ENCODE measurements around the gene PRKCE. TPM values are rescaled to one million over a fixed set of nuclear protein-coding genes. Genes with fewer than 3 reads are reported as not detected.

The PRKCE gene
- polyA plus RNA-seq, 1 of the 3 experiments (the other 2 are of a cell fraction), result 16.3 TPM

- 100% methylated on average over 2 of the region's 2 CpGs for WGBS (ENCODE audit: low lambda C conversion rate)
- TF ChIP-seq MEF2A (IDR thresholded peaks at IDR 0.05; ENCODE audit: borderline replicate concordance, low read depth) (no peak), CTCF (IDR thresholded peaks at IDR 0.05) (no peak), SMC3 (IDR thresholded peaks at IDR 0.05; ENCODE audit: low read depth, low read length) (no peak), REST (IDR thresholded peaks at IDR 0.05; ENCODE audit: low read depth, low read length) (no peak), TEAD4 (IDR thresholded peaks at IDR 0.05; ENCODE audit: borderline replicate concordance, insufficient read depth) (no peak)
- Histone ChIP-seq H3K4me1 (ENCODE audit: control insufficient read depth in 1 of 2, insufficient read depth in 2 of 2, low read depth in 1 of 2, low read length in 1 of 2) (peaks cover 11 to 12% of the 10 kb centered on the region in 2 experiments; a peak in 3 of 4 replicates), H3K27me3 (ENCODE audit: insufficient read depth) (no peaks in the 10 kb centered on the region), H3K4me3 (ENCODE audit: low read depth in 2 of 2, low read length in 1 of 2) (no peak overlapping the region), H3K9me3 (no peaks in the 10 kb centered on the region), H3K9ac (no peak overlapping the region), H3F3A (replicated peaks; ENCODE audit: insufficient read depth) (peaks cover 6% of the 10 kb centered on the region), H3K4me2 (no peak overlapping the region), H3K9me2 (no peaks in the 10 kb centered on the region), H3K27ac (ENCODE audit: low read depth in 2 of 2, low read length in 1 of 2) (no peak overlapping the region), H3K79me2 (ENCODE audit: insufficient read depth) (no peaks in the 10 kb centered on the region), H4K20me1 (ENCODE audit: insufficient read depth) (no peaks in the 10 kb centered on the region), H2AFZ (ENCODE audit: low read depth) (no peak overlapping the region), H3K36me3 (replicated peaks in 1 of 2; ENCODE audit: control insufficient read depth in 1 of 2, insufficient read depth in 2 of 2, low read length in 1 of 2) (peaks cover 3 to 4% of the 10 kb centered on the region in 2 experiments)
- DNase-seq, result no peak
- POLR2A ChIA-PET, result no interaction called here
- CTCF ChIA-PET, result interaction anchor here (0.9 to 2.8 kb wide), 2 partner anchors 117 to 169 kb away, joined by 3 to 6 read pairs; no protein-coding TSS in a partner anchor
These were observed 528.7 kb downstream of the PRKCE start for GRCh38 chr2:46180189-46180588.

GRCh38 chr2:46181306-46181705 lies 529.8 kb downstream of the PRKCE start:
- peaks cover 5 to 14% of the 10 kb centered on the region in 2 experiments for H3K36me3 ChIP-seq (replicated peaks in 1 of 2; ENCODE audit: control insufficient read depth in 1 of 2, insufficient read depth in 2 of 2, low read length in 1 of 2)
- H3K4me3 ChIP-seq (ENCODE audit: low read depth in 2 of 2, low read length in 1 of 2), result no peak overlapping the region
- H3K79me2 ChIP-seq (ENCODE audit: insufficient read depth), result no peaks in the 10 kb centered on the region
- H3K9ac ChIP-seq, result no peak overlapping the region
- CTCF ChIA-PET, result interaction anchor here (0.8 to 2.8 kb wide), 4 partner anchors 18 to 188 kb away, joined by 3 to 6 read pairs (median 4); no protein-coding TSS in a partner anchor
- TF ChIP-seq IRF3 (IDR thresholded peaks at IDR 0.05; ENCODE audit: low read depth, low read length), result no peak
- TF ChIP-seq ELF1 (IDR thresholded peaks at IDR 0.05), result no peak
- TF ChIP-seq FOXM1 (IDR thresholded peaks at IDR 0.05; ENCODE audit: low read depth), result no peak
- no peak for TF ChIP-seq GATA2 (CRISPR knock-in tag; IDR thresholded peaks at IDR 0.05)
- no peak for TF ChIP-seq SMC3 (IDR thresholded peaks at IDR 0.05; ENCODE audit: low read depth, low read length)
- no peak for TF ChIP-seq GABPA (IDR thresholded peaks at IDR 0.05; ENCODE audit: low read depth)
- TF ChIP-seq MAX (IDR thresholded peaks at IDR 0.05; ENCODE audit: low read depth), result no peak
- no peaks in the 10 kb centered on the region for H3K9me3 ChIP-seq
- H3K4me2 ChIP-seq, result no peak overlapping the region
- H3K9me2 ChIP-seq, result no peaks in the 10 kb centered on the region
- H2AFZ ChIP-seq (ENCODE audit: low read depth), result no peak overlapping the region
- no peaks in the 10 kb centered on the region for H4K20me1 ChIP-seq (ENCODE audit: insufficient read depth)
- H3K27ac ChIP-seq (ENCODE audit: low read depth in 2 of 2, low read length in 1 of 2), result no peak overlapping the region
- POLR2A ChIA-PET, result interaction anchor here (0.5 kb wide), 1 partner anchor 31 kb away, joined by 3 read pairs; no protein-coding TSS in a partner anchor
- peaks cover 11 to 12% of the 10 kb centered on the region in 2 experiments; a peak in 3 of 4 replicates for H3K4me1 ChIP-seq (ENCODE audit: control insufficient read depth in 1 of 2, insufficient read depth in 2 of 2, low read depth in 1 of 2, low read length in 1 of 2)
- 90% methylated on average over 2 of the region's 2 CpGs for WGBS (ENCODE audit: low lambda C conversion rate)
- H3F3A ChIP-seq (replicated peaks; ENCODE audit: insufficient read depth), result peaks cover 6% of the 10 kb centered on the region
- no peaks in the 10 kb centered on the region for H3K27me3 ChIP-seq (ENCODE audit: insufficient read depth)
- DNase-seq, result no peak

All from SK-N-SH (cell line).